CD1c-positive myeloid dendritic cell (primary cell): ENCODE measurements around the gene RNF39.
"Not testable (repeated sequence)": the region's sequence is repeated elsewhere in the genome, so short reads cannot be mapped to it uniquely, and the experiment has no call there.

Experiments
- DNase-seq: peaks from one replicate; pipeline ENCODE4 v3.0.0-alpha.2; 2016; ENCODE audit errors: extremely low spot score

Gene RNF39

GRCh38 chr6:30061092-30061857 lies 14.3 kb downstream of the RNF39 start, which contains the start of gene POLR1H:
Gene POLR1H (plus strand): TSS chr6:30061265. CDS start chr6:30061525, 260 bp downstream.
- DNase-seq, result peak; percentile 98

- peak; percentile 77 for DNase-seq
Measured at GRCh38 chr6:30060606-30061091, 14.9 kb downstream of the RNF39 start.

GRCh38 chr6:30055513-30055912 lies 20.1 kb downstream of the RNF39 start:
- DNase-seq, result no peak

GRCh38 chr6:30053682-30054081 lies 21.9 kb downstream of the RNF39 start:
- DNase-seq, result no peak

- DNase-seq, result peak; percentile 9
Measured at GRCh38 chr6:30047220-30047619, 28.3 kb downstream of the RNF39 start.

GRCh38 chr6:30044630-30045029 lies 30.9 kb downstream of the RNF39 start:
- no peak for DNase-seq

GRCh38 chr6:30043744-30044143 lies 31.8 kb downstream of the RNF39 start:
- no peak for DNase-seq

- no peak for DNase-seq
Measured at GRCh38 chr6:30042914-30043313, 32.7 kb downstream of the RNF39 start.

- peak; percentile 56 for DNase-seq
Measured at GRCh38 chr6:30042476-30042875, 33.1 kb downstream of the RNF39 start.

GRCh38 chr6:30041821-30042220 lies 33.7 kb downstream of the RNF39 start:
- no peak for DNase-seq

- no peak for DNase-seq
Measured at GRCh38 chr6:30041221-30041620, 34.3 kb downstream of the RNF39 start.

- peak; percentile 22 for DNase-seq
Measured at GRCh38 chr6:30037182-30037788, 38.3 kb downstream of the RNF39 start.

GRCh38 chr6:30035784-30036183 lies 39.8 kb downstream of the RNF39 start:
- no peak for DNase-seq

GRCh38 chr6:30033440-30033839 lies 42.1 kb downstream of the RNF39 start:
- peak; percentile 46 for DNase-seq

GRCh38 chr6:30031381-30031780 lies 44.2 kb downstream of the RNF39 start:
- no peak for DNase-seq

GRCh38 chr6:30029588-30029987 lies 46.0 kb downstream of the RNF39 start:
- no peak for DNase-seq

GRCh38 chr6:30025186-30025585 lies 50.4 kb downstream of the RNF39 start:
- DNase-seq, result no peak

- DNase-seq, result not testable (repeated sequence)
Measured at GRCh38 chr6:30022712-30023111, 52.9 kb downstream of the RNF39 start.

- no peak for DNase-seq
Measured at GRCh38 chr6:30022189-30022588, 53.4 kb downstream of the RNF39 start.

GRCh38 chr6:30020626-30021025 lies 54.9 kb downstream of the RNF39 start:
- DNase-seq, result peak; percentile 46
